WI38 (cell line): ENCODE results near the gene PTX4.

Experiments used
- H3K4me3 ChIP-seq: 2 replicates; pipeline ENCODE4 v1.5.1; 2011; ENCODE audit warnings: low read depth, mild to moderate bottlenecking, control low read depth, low read length
- TF ChIP-seq, protein P1 (sequence below): IDR thresholded peaks from 2 replicates; pipeline ENCODE4 v1.5.1; 2012; ENCODE audit warnings: low read depth, mild to moderate bottlenecking, control low read depth, low read length

PTX4 gene

DNA sequence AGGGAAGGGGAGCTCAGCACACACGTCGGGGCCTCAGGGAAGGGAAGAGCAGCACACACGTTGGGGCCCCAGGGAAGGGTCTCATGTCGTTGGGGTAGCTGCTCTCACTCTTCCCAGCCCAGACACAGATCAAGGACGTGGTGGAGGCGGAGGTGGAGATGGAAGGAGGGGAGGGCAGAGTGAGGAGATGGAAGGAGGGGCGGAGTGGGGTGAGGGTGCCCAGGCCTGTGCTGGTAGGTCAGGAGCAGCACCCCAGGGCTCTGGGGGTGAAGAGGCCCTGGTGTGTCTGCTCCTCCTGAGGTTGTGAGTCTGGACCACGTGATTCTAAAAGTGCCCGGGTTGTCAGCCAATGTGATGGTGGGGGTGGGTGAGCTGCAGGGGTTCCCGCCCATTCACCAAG, 28.8 kb downstream of the PTX4 start:
- TF ChIP-seq, protein P1, sequence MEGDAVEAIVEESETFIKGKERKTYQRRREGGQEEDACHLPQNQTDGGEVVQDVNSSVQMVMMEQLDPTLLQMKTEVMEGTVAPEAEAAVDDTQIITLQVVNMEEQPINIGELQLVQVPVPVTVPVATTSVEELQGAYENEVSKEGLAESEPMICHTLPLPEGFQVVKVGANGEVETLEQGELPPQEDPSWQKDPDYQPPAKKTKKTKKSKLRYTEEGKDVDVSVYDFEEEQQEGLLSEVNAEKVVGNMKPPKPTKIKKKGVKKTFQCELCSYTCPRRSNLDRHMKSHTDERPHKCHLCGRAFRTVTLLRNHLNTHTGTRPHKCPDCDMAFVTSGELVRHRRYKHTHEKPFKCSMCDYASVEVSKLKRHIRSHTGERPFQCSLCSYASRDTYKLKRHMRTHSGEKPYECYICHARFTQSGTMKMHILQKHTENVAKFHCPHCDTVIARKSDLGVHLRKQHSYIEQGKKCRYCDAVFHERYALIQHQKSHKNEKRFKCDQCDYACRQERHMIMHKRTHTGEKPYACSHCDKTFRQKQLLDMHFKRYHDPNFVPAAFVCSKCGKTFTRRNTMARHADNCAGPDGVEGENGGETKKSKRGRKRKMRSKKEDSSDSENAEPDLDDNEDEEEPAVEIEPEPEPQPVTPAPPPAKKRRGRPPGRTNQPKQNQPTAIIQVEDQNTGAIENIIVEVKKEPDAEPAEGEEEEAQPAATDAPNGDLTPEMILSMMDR, result no peak

DNA sequence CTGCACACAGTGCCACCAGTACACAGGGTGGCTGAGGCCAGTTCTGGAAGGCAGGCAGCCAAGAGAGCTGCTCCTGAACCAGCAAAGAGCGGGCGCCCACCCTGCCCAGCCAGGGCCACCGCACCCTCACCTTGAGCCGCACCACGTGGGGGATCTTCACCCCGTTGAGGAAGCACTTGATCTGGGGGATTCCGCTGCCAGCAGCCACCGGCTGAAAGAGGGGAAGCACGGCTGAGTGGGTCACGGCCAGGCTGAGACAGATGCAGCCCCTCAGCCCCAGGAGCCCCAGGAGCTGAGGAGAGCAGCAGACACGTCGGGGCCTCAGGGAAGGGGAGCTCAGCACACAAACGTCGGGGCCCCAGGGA, 29.8 kb downstream of the PTX4 start:
- H3K4me3 ChIP-seq, result no peak overlapping the region
- TF ChIP-seq, protein P1, result no peak

More for the DNA sequence above, 28.8 kb downstream of the PTX4 start:
- no peak overlapping the region for H3K4me3 ChIP-seq

DNA sequence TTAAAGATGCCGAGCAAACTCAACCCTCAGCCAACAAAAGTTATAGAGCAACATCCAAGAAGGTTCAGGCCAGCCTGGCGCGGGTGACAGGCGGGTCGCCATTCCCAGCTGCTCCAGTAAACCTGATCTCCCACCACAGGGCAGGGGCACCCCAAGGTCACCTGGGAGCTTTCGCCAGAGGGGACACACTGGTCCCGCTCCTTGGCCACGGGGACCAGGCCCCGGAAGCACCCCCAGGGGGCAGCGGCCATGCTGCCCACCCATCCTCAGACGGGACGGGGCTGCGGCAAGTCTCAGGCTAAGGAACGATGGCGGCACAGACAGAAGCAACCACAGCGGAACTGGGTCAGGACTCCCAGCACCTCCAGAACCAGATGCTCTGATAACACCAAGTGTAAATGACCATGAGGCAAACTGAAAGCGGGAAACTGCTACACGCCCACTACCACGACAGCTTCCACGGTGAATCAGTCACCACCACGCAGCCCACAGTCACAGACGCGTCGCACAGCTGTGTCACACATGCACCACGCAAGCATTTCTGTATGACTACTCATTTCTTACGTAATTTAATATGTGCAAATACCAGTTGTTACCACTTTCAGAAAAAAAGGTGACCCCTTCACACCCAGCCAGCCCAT, 30.3 kb downstream of the PTX4 start:
- TF ChIP-seq, protein P1, result no peak
- no peak overlapping the region for H3K4me3 ChIP-seq

GRCh38 chr16:1457489-1458245, 31.1 kb downstream of the PTX4 start:
- no peak overlapping the region for H3K4me3 ChIP-seq
- TF ChIP-seq, protein P1, result no peak

- TF ChIP-seq, protein P1, result no peak
- no peak overlapping the region for H3K4me3 ChIP-seq
Measured at GRCh38 chr16:1456951-1457350, 31.8 kb downstream of the PTX4 start.

DNA sequence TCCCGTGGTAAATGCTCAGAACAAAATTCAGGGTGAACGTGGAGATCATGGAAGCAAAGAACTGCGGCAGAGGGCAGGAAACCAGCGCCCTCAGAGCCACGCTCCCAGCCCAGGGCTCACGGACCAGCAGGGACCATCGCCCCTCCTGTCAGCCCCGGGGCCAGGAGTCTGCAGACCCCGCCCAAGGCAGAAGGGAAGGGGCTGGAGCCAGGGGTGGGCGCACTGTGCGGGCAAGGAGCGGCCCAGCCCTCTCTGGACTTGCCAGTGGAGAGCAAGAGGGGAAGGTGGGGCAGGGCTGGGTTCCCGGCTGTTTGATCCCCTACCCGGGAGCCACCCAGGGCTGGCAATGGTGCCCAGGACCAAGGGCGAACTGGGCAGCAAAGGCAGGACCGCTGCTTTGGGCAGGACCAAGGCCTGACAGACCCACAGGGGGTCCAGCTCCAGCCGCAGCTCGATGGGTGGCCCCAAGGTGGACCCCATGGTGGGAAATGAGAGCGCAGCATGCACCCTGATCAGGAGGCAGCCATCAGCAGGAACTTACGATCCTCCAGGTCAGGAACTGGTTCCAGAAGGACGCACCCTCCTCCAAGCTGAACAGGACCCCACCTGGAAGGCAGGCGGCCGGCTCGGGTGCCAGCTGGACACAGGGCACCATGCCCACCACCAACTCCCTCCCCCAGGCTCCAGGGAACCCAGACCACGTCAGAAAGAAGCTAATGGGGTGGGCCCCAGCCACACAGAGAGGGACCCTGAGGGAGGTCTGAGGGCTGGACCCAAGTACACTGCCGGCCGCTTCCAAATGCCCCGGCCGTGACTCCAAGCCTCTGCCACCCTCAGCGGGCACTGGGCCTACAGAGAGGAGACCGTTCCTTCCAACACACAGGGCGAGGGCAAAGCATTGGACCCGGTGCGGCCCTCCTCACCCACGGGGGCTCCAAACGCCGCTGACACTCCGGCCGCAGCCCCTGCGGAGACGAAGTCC, 33.3 kb downstream of the PTX4 start:
- TF ChIP-seq, protein P1, result no peak

More for the DNA sequence above, 33.3 kb downstream of the PTX4 start:
- H3K4me3 ChIP-seq, result no peak overlapping the region
